ENCODE measurements around the gene ZC3HAV1L. TPM values are rescaled to one million over a fixed set of nuclear protein-coding genes. Genes with fewer than 3 reads are reported as not detected.

Gene ZC3HAV1L
- total RNA-seq, 1 experiment from 2014 or later, result 27.3 TPM

- TSS peak; percentile 33 for BruUV-seq (replicated peaks)
- TF ChIP-seq, protein P1, sequence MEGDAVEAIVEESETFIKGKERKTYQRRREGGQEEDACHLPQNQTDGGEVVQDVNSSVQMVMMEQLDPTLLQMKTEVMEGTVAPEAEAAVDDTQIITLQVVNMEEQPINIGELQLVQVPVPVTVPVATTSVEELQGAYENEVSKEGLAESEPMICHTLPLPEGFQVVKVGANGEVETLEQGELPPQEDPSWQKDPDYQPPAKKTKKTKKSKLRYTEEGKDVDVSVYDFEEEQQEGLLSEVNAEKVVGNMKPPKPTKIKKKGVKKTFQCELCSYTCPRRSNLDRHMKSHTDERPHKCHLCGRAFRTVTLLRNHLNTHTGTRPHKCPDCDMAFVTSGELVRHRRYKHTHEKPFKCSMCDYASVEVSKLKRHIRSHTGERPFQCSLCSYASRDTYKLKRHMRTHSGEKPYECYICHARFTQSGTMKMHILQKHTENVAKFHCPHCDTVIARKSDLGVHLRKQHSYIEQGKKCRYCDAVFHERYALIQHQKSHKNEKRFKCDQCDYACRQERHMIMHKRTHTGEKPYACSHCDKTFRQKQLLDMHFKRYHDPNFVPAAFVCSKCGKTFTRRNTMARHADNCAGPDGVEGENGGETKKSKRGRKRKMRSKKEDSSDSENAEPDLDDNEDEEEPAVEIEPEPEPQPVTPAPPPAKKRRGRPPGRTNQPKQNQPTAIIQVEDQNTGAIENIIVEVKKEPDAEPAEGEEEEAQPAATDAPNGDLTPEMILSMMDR (IDR thresholded peaks at IDR 0.05), result no peak
- no peak for TF ChIP-seq POLR2AphosphoS5 (IDR thresholded peaks at IDR 0.05; ENCODE audit: low read depth, low read length)
- no peak for TF ChIP-seq REST (IDR thresholded peaks at IDR 0.05; ENCODE audit: insufficient read depth in 1 of 2, low read depth in 2 of 2, low read length in 1 of 2)
- TF ChIP-seq SIN3A (IDR thresholded peaks at IDR 0.05; ENCODE audit: borderline replicate concordance, insufficient read depth, low read depth, low read length), result no peak
- TF ChIP-seq TCF7L2 (IDR thresholded peaks at IDR 0.05; ENCODE audit: low read depth, low read length), result no peak
- Histone ChIP-seq H3K4me3 (ENCODE audit: low read depth in 2 of 2, low read length in 2 of 2) (no peak overlapping the region), H3K36me3 (ENCODE audit: control insufficient read depth, insufficient read depth, low read length) (peaks cover 22% of the 10 kb centered on the region), H3K4me1 (ENCODE audit: control insufficient read depth, insufficient read depth, low read length) (peaks cover 3% of the 10 kb centered on the region; the same call in 1 of the 2 replicates), H3K27me3 (ENCODE audit: control insufficient read depth, insufficient read depth, low read length) (no peaks in the 10 kb centered on the region), H3K27ac (ENCODE audit: low read length) (no peak overlapping the region), H3K9me3 (ENCODE audit: control insufficient read depth, insufficient read depth, low read depth, low read length) (no peaks in the 10 kb centered on the region)
- ATAC-seq (no peak), DNase-seq (ENCODE audit: low read depth, low spot score) (no peak)
- ChIA-PET POLR2A (no interaction called here), CTCF (no interaction called here)
- in situ Hi-C loops (cut with HindIII; ENCODE audit: low pct_unique_long_range_greater_than_20kb, low sequenced_read_pairs) (no loop called here), intact Hi-C loops (cut with micrococcal nuclease; ENCODE audit: unreplicated experiment) (no loop called here)
Measured at GRCh38 chr7:139071680-139072079, 35.8 kb upstream of the ZC3HAV1L start.

DNA sequence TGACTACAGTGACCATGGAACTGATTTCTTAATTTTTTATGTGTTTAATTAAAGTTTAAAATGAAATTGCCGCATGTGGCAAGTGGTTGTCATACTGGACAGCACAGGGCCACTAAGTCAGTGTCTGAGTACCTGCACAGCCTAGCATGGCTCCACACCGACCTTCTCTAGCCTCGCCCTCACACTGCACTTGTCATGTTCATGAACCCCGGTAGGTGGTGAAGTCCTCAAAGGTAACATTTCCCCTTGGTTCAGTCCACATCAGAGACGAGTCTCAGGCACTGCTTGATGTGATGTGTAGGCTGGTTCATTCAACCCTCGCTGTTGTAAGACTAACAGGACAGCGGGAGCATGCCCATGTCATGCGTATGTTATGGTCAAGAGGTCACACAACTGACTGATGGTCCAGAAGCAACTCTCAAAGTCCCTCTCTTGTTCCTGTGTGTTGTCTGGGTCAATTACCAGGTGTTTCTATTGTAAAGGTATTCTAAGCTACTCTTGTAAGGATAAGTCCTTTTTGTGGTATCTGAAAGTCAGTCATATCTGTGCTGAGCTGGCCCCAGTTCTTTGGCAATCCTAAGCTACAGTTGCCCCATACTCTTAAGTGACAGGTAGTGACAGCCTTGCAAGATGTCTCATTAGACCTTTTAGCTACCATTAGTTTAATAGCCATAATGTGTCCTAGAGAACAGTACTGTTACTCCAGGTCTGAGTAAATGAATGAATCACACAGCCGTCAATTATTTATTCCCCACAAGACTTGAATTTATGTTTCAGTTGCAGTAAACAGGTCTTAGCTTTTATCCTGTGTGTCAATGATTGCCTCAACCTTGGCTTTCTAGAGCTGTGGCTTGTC is 32.9 kb upstream of the ZC3HAV1L start:
- TF ChIP-seq TCF7L2 (IDR thresholded peaks at IDR 0.05; ENCODE audit: low read depth, low read length) (no peak), POLR2AphosphoS5 (IDR thresholded peaks at IDR 0.05; ENCODE audit: low read depth, low read length) (no peak), SIN3A (IDR thresholded peaks at IDR 0.05; ENCODE audit: borderline replicate concordance, insufficient read depth, low read depth, low read length) (no peak)
- TF ChIP-seq, protein P1 (IDR thresholded peaks at IDR 0.05), result no peak
- ChIA-PET POLR2A (no interaction called here), CTCF (no interaction called here)
- intact Hi-C loops (cut with micrococcal nuclease; ENCODE audit: unreplicated experiment), result no loop called here
- H3K4me1 ChIP-seq (ENCODE audit: control insufficient read depth, insufficient read depth, low read length), result no peaks in the 10 kb centered on the region
- peaks cover 15% of the 10 kb centered on the region for H3K36me3 ChIP-seq (ENCODE audit: control insufficient read depth, insufficient read depth, low read length)
- no peak overlapping the region for H3K27ac ChIP-seq (ENCODE audit: low read length)
- H3K4me3 ChIP-seq (ENCODE audit: low read depth in 2 of 2, low read length in 2 of 2), result no peak overlapping the region
- no TSS peak for BruUV-seq (replicated peaks)
- in situ Hi-C loops (cut with HindIII; ENCODE audit: low pct_unique_long_range_greater_than_20kb, low sequenced_read_pairs), result no loop called here
- ATAC-seq, result no peak
- H3K27me3 ChIP-seq (ENCODE audit: control insufficient read depth, insufficient read depth, low read length), result no peaks in the 10 kb centered on the region
- H3K9me3 ChIP-seq (ENCODE audit: control insufficient read depth, insufficient read depth, low read depth, low read length), result no peaks in the 10 kb centered on the region
- no peak for DNase-seq (ENCODE audit: low read depth, low spot score)
